SH-SY5Y (cell line): ENCODE data around the gene PLA2G2F.

ENCODE experiments used
- GATA2 ChIP-seq: IDR thresholded peaks from 2 replicates; pipeline ENCODE4 v1.6.1; 2011; ENCODE audit warnings: mild to moderate bottlenecking, low read depth, low read length
- GATA3 ChIP-seq: IDR thresholded peaks from 2 replicates; pipeline ENCODE4 v1.6.1; 2011; ENCODE audit warnings: low read depth, mild to moderate bottlenecking, low read length, moderate library complexity

Gene PLA2G2F

GRCh38 chr1:20124456-20125057 is 14.6 kb upstream of the PLA2G2F start:
- TF ChIP-seq GATA3, result no peak
- TF ChIP-seq GATA2, result no peak

- TF ChIP-seq GATA2 (no peak), GATA3 (no peak)
These were observed 14.0 kb upstream of the PLA2G2F start for GRCh38 chr1:20125100-20125499.

DNA sequence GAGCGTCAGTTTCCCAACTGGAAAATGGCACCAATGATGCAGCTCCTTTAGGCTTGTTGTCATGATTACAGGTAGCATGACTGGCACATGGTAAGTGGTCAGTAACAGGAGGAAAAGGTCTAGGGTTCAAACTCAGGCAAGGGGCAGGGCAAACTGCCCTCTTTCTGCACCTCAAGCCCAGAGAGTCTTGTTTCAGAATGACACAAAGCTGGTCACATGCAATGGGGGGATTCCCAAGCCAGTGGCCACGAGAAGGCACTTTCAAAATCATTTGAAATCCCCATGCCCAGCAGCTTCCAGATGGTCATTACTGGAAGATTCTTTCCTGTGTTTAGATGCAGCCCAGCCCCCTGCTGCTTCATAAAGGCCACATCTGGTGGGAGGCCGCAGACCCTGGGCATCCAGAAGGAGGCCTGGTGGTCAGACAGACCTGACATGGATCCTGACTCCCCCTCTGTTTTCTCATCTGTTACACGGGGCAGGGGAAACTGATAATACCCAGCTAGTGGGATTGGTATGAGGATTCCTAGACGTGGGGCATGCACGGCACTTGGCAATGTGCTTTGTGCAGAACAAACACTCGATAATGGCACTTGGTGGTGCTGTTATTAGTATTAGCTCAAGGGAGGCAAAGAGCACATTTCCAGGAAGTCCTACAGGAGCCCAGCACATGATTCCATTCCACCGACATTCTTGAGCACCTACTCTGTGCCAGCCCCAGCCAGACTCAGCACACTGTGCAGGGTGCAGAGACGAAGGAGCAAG is 12.9 kb upstream of the PLA2G2F start:
- no peak for TF ChIP-seq GATA2
- TF ChIP-seq GATA3, result no peak

- no peak for TF ChIP-seq GATA2
These were observed 12.2 kb upstream of the PLA2G2F start for GRCh38 chr1:20126806-20127440.

GRCh38 chr1:20134995-20135394 is 4.1 kb upstream of the PLA2G2F start:
- no peak for TF ChIP-seq GATA2
- TF ChIP-seq GATA3, result no peak

- TF ChIP-seq GATA3, result no peak
These were observed 2.9 kb upstream of the PLA2G2F start for GRCh38 chr1:20136249-20136648.

DNA sequence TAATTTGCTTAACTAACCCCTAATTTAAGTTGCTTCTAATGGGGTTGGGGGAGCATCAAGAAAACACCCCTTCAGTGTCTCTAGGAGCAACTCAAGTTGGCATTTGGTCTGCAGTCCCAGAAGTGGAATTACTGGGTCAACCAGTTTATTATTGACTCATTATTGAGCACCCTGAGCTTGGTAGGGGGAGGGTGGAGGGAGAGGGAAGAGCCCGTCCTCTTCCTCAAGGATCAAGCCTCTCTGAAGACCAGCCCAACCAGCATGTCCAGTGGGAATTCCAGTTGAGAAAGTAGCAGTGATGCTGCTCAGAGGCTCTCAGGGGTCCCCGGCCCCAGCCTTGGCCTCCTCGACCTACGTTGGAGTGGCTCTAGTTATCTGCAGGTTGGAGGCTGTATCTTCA is 2.1 kb upstream of the PLA2G2F start:
- TF ChIP-seq GATA2, result no peak
- no peak for TF ChIP-seq GATA3

DNA sequence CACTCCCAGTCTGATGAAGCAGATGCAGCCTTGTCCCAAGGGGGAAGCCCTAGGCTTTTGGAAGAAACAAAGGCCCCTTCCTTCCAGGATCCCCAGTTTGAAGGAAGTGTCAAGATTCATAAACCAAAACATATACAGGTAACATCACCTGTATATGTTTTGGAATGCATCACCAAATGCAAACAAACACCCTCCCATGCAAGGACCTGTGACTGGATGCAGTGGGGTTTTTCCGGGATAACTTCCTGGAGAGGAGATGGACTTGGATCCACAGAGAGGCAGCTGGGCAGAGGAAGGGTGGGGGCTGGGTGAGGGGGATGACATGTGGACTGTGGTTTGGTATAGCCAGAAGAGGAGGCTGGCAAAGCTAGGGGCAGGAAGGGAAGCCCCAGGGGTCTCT is 1.5 kb upstream of the PLA2G2F start:
- TF ChIP-seq GATA2 (no peak), GATA3 (no peak)

- no peak for TF ChIP-seq GATA3
- TF ChIP-seq GATA2, result no peak
These were observed 777 bp upstream of the PLA2G2F start for GRCh38 chr1:20138346-20138745.

DNA sequence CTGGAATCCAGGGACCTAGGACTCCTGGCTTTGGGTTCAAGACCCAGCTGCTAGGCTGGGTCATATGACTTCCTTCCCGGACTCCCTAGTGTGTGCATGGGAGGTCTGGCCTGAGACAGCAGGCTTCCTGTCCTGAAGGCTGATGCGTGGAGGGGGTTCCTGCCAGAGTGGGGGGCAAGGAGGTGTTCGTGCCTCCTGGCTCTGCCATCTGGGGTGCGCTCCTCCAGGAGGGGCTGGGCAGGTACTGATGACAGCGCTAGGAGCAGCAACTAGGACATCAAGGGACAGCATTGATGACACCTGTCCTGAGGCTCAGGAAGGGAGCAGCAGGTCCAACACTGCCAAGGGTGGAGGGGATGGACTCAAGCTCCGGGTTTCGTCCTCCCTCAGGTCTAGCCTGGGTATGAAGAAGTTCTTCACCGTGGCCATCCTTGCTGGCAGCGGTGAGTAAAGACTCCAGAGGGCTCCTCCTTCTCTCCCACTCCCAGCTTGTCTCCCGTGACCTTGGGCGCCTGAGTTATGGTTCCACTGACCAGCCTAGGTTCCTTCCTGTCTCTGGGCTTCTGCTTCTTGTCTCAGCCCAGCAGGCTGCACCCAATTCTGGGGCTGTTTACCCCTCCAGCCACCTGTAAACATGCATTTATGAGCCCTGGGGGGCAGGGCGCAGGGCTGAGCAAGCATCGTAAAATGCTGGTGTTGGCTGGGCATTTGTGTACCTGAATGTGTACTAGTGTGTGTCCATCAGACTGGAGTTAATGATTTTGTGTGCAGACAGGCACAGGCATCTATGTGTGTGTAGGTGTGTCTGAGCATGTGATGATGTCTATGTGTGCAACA is 871 bp downstream of the PLA2G2F start:
- TF ChIP-seq GATA2 (no peak), GATA3 (no peak)

DNA sequence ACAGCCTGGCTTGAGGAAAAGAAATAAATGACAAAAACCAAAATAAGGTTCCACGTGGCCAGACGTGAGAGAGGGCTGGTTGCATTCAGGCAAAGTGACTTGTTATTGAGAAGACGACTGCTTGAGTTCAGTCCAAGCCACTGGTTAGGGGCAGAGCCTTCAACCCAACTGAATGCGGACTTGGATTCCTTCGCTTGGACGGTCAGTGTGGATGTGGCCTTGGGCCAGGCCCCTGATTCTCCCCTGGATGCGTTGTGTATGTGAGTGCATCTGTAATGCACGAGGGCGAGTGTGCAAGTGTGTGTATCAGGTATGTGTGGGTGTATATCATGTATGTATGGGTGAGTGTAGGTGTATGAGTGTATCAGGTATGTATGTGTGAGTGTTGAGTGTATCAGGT is 1.9 kb downstream of the PLA2G2F start:
- no peak for TF ChIP-seq GATA3
- TF ChIP-seq GATA2, result no peak

GRCh38 chr1:20141466-20141865 is 2.3 kb downstream of the PLA2G2F start:
- no peak for TF ChIP-seq GATA2
- TF ChIP-seq GATA3, result no peak

DNA sequence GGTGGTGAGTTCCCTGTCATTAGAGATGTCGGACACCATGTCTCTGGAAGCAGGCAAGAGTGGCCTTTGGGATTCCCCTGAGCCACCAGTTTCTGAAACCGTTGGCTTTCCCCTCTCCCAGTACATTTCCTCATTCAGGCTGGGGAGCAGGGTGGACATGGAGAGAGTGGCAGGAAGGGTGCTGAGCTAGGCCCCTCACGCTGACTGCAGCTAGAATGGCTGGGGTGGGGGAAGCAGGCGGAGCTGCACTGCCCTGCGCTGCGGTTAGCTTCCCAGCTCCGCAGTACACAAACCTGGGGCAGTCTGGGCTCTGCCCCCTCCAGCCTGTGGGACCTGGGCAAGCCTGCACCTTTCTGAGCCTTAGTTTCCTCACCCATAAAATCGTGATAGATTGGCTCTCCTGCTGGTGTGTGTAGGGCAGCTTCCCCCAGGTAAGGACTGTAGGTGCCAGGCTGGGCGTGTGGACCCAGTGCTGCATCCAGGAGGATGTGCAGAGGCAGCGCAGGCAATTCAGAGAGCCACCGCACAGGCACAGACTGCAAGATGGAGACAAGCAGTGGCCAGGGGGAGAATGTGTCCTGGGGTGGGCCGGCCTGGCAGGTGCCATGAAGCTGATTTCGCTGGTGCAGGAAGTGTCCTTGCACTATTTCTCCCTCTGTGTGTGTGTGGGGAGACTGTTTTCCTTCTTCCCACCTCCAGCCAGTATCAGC is 3.0 kb downstream of the PLA2G2F start:
- TF ChIP-seq GATA2, result no peak
- TF ChIP-seq GATA3, result no peak

DNA sequence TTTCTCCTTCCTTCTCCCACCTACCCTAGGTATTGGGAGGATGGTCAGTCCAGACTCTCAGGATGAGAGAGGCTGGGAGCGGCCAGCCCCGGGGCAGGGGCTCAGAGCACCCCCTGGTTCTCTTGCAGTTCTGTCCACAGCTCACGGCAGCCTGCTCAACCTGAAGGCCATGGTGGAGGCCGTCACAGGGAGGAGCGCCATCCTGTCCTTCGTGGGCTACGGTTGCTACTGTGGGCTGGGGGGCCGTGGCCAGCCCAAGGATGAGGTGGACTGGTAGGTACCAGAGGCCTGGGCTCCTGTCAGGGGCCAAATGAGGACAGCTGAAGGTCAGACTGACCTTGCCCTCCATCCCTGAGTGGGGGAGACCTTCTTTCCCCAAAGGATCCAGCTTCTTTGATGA is 4.2 kb downstream of the PLA2G2F start:
- TF ChIP-seq GATA3 (no peak), GATA2 (no peak)
